ENCODE results near the gene RAPGEF1.

GRCh38 chr9:131784748-131785501 is 45.0 kb upstream of the RAPGEF1 start:
- TF ChIP-seq FOXM1 (IDR thresholded peaks at IDR 0.05; ENCODE audit: borderline replicate concordance, low read depth): no peak
- TF ChIP-seq CEBPB (IDR thresholded peaks at IDR 0.05): no peak
- TF ChIP-seq TAF1 (IDR thresholded peaks at IDR 0.05; ENCODE audit: low read depth): no peak
- no peak for TF ChIP-seq EP300 (IDR thresholded peaks at IDR 0.05; ENCODE audit: borderline replicate concordance)
